B cell (primary cell): ENCODE results near the gene ENPP7. TPM values are rescaled to one million over a fixed set of nuclear protein-coding genes. Genes with fewer than 3 reads are reported as not detected.

ENCODE experiments used
- ATAC-seq: fragments of 200-7000 bp; cut with Tn5 transposase; one replicate; pipeline ENCODE4 v1.10.0; 2021; ENCODE audit warnings: low read depth, mild to moderate bottlenecking, moderate number of reproducible peaks, moderate library complexity
- CTCF ChIA-PET: fragments of 350-600 bp; sonication (Branson Sonifier 250); formaldehyde crosslinking; loops from one replicate; lab custom pipeline; 2021; ENCODE audit warnings: antibody characterized with exemption, inconsistent platforms; lab: Charles Lee
- POLR2A ChIA-PET: fragments of 350-600 bp; sonication (Branson Sonifier 250); formaldehyde crosslinking; loops from one replicate; lab custom pipeline; 2021; ENCODE audit warnings: antibody characterized with exemption; lab: Charles Lee
- DNase-seq: peaks from one replicate; pipeline ENCODE4 v3.0.0; 2013
- H2AFZ ChIP-seq: 2 replicates; pipeline ENCODE4 v1.6.1; 2012; ENCODE audit warnings: mild to moderate bottlenecking, low read depth, low read length; ENCODE audit not compliant: insufficient read depth, poor library complexity, severe bottlenecking
- H3K27ac ChIP-seq, 2 donors: 1 replicate in 1 of 2; 2 replicates in 1 of 2; pipeline ENCODE4 v1.5.1; 2012 to 2013; ENCODE audit warnings: low read length in 2 of 2, mild to moderate bottlenecking in 2 of 2, moderate library complexity in 1 of 2
- H3K27me3 ChIP-seq, 4 experiments: fragments of 200-600 bp in 1 of 4; sonication (generic) in 1 of 4; replicated peaks in 1 of 4; 1 replicate in 2 of 4; 2 replicates in 2 of 4; pipeline versions ENCODE4 v1.6.1 to v1.7.0; 2013 to 2016; ENCODE audit warnings: low read length in 3 of 4, mild to moderate bottlenecking in 2 of 4, mixed read lengths in 1 of 4, moderate library complexity in 1 of 4; ENCODE audit not compliant: insufficient read depth in 4 of 4, control insufficient read depth in 3 of 4; ENCODE audit errors: control extremely low read depth in 1 of 4
- H3K36me3 ChIP-seq, 2 experiments: replicated peaks in 1 of 2; 1 replicate in 1 of 2; 2 replicates in 1 of 2; pipeline versions ENCODE4 v1.6.1 to v1.7.1; 2013; ENCODE audit warnings: low read length in 1 of 2; ENCODE audit not compliant: insufficient read depth in 2 of 2, control insufficient read depth in 1 of 2; ENCODE audit errors: control extremely low read depth in 1 of 2, extremely low read depth in 1 of 2
- H3K4me1 ChIP-seq, 2 donors: fragments of 200-600 bp in 1 of 2; sonication (generic) in 1 of 2; 1 replicate in 1 of 2; 2 replicates in 1 of 2; pipeline versions ENCODE4 v1.5.1 to v1.6.1; 2013 to 2017; ENCODE audit warnings: low read length in 2 of 2; ENCODE audit not compliant: control insufficient read depth in 2 of 2, insufficient read depth in 2 of 2
- H3K4me2 ChIP-seq: replicated peaks from 2 replicates; pipeline ENCODE3; 2012; ENCODE audit warnings: mild to moderate bottlenecking, low read depth, low read length; ENCODE audit not compliant: poor library complexity, severe bottlenecking
- H3K4me3 ChIP-seq, 5 experiments: fragments of 200-600 bp in 1 of 5; sonication (generic) in 1 of 5; 1 replicate in 3 of 5; 2 replicates in 2 of 5; pipeline versions ENCODE4 v1.5.1 to v1.7.0; 2011 to 2016; ENCODE audit warnings: low read length in 4 of 5, mild to moderate bottlenecking in 4 of 5, low read depth in 2 of 5, control low read depth in 1 of 5, moderate library complexity in 1 of 5; ENCODE audit not compliant: insufficient read depth in 1 of 5; ENCODE audit errors: control extremely low read depth in 1 of 5, extremely low read depth in 1 of 5
- H3K79me2 ChIP-seq: fragments of 200-600 bp; sonication (generic); one replicate; pipeline ENCODE4 v1.6.0; 2016; ENCODE audit warnings: low read length; ENCODE audit not compliant: control insufficient read depth, insufficient read depth
- H3K9ac ChIP-seq: fragments of 200-600 bp; sonication (generic); 2 replicates; pipeline ENCODE4 v1.6.1; 2017; ENCODE audit warnings: mild to moderate bottlenecking, low read length, moderate library complexity
- H3K9me3 ChIP-seq, 3 donors: one replicate each; pipeline versions ENCODE4 v1.6.1 to v1.7.1; 2013; ENCODE audit warnings: low read length in 2 of 3; ENCODE audit not compliant: control insufficient read depth in 2 of 3, insufficient read depth in 1 of 3; ENCODE audit errors: control extremely low read depth in 1 of 3
- H4K20me1 ChIP-seq: 2 replicates; pipeline ENCODE4 v1.6.0; 2012; ENCODE audit warnings: mild to moderate bottlenecking, low read length; ENCODE audit not compliant: insufficient read depth, control insufficient read depth, poor library complexity, severe bottlenecking
- H3K27ac Mint-ChIP-seq: one replicate; pipeline ENCODE4 v1.8.0; 2021; ENCODE audit warnings: mixed read lengths
- H3K27me3 Mint-ChIP-seq: one replicate; pipeline ENCODE4 v1.8.0; 2021; ENCODE audit warnings: mixed read lengths
- H3K4me1 Mint-ChIP-seq: one replicate; pipeline ENCODE4 v1.8.0; 2021; ENCODE audit warnings: mixed read lengths
- H3K4me3 Mint-ChIP-seq: one replicate; pipeline ENCODE4 v1.8.0; 2021; ENCODE audit warnings: mixed read lengths
- H3K9me3 Mint-ChIP-seq: one replicate; pipeline ENCODE4 v1.8.0; 2022; ENCODE audit warnings: mixed read lengths; ENCODE audit not compliant: insufficient read depth
- CTCF ChIP-seq: fragments of 200-600 bp; IDR thresholded peaks from one replicate; pipeline ENCODE4 v1.8.0; 2022; ENCODE audit warnings: antibody characterized with exemption, mild to moderate bottlenecking
- EZH2 ChIP-seq: IDR thresholded peaks from 2 replicates; pipeline ENCODE4 v1.6.1; 2012; ENCODE audit warnings: borderline replicate concordance, low read depth, mild to moderate bottlenecking, moderate library complexity, low read length; ENCODE audit not compliant: insufficient read depth, poor library complexity, severe bottlenecking
- WGBS: methylation state at CpG from one replicate; pipeline ENCODE4 v1.1.5; 2013; ENCODE audit warnings: missing lambda C conversion rate; ENCODE audit not compliant: insufficient coverage; 5-methylcytosine and 5-hydroxymethylcytosine counted together
- intact Hi-C: fragments of 100-400 bp; cut with micrococcal nuclease; formaldehyde crosslinking; loops from one replicate; pipeline ENCODE4 v1.10.0; 2022
- polyA plus RNA-seq: library from polyadenylated mRNA; depleted of rRNA; stranded (reverse); fragments of >200 nt; gene quantifications from 2 replicates; pipeline ENCODE4 v1.2.3, GENCODE V29; 2012
- total RNA-seq, 2 donors: library from RNA; stranded (reverse); fragments of 120-200 nt in 1 of 2; gene quantifications; 1 replicate in 1 of 2; 2 replicates in 1 of 2; pipeline versions ENCODE4 v1.2.3 to v1.2.4, GENCODE V29; 2013 to 2022

Gene ENPP7
- total and polyA plus RNA-seq, 2 donors (not counting 1 experiment from before 2014, with no cell fraction given) = 0.40 to 6.7 TPM

DNA sequence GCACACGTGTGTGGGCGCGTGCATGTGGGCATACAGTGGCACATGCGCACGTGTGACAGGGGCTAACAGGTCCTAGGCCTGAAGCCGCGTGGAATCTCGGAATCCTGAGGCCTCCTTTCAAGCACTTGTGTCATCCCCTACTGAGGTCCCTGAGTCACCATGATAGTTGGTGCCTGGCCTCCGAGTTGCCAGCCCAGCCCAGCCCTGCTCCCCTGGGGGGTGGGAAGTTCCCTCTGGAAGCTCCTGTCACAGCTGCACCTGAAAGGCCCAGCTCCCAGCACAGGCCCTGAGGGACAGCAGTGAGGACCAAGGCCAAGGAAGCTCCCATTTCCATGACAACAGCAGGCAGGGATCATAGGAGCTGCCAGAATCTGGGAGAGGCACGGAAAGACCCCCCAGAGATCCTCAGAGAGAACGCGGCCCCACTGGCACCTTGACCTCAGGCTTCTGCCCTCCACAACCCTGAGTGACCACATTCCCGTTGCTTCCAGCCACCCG lies 35.4 kb upstream of the ENPP7 start:
- TF ChIP-seq CTCF = no peak
- TF ChIP-seq EZH2 = no peak
- H3K27ac ChIP-seq = no peak overlapping the region
- 72% methylated on average over 14 of the region's 14 CpGs for WGBS
- Mint-ChIP-seq H3K4me1 (peaks cover 5% of the 10 kb centered on the region), H3K4me3 (no peak overlapping the region), H3K27me3 (peaks cover 38% of the 10 kb centered on the region), H3K9me3 (no peaks in the 10 kb centered on the region), H3K27ac (no peak overlapping the region)
- intact Hi-C loops = no loop called here
- ChIA-PET CTCF (no interaction called here), POLR2A (no interaction called here)
- peaks cover 0 to 4% (median 0%) of the 10 kb centered on the region in 3 donors for H3K9me3 ChIP-seq
- no peak overlapping the region for H3K4me2 ChIP-seq
- no peaks in the 10 kb centered on the region for H3K79me2 ChIP-seq
- H4K20me1 ChIP-seq = no peaks in the 10 kb centered on the region
- H3K36me3 ChIP-seq = no peaks in the 10 kb centered on the region
- ATAC-seq (no peak), DNase-seq (no peak)
- H3K9ac ChIP-seq = no peak overlapping the region
- no peaks in the 10 kb centered on the region for H3K4me1 ChIP-seq
- H2AFZ ChIP-seq = no peak overlapping the region
- H3K4me3 ChIP-seq = no peak overlapping the region
- H3K27me3 ChIP-seq = peaks cover 0 to 60% (median 3%) of the 10 kb centered on the region in 4 experiments

- ATAC-seq (no peak), DNase-seq (no peak)
- H3K9ac ChIP-seq = no peak overlapping the region
- CTCF ChIA-PET = no interaction called here
- POLR2A ChIA-PET = interaction anchor here (0.9 kb wide), 1 partner anchor 32 kb away, joined by 3 read pairs; no protein-coding TSS in a partner anchor
- H3K4me1 Mint-ChIP-seq = peaks cover 5% of the 10 kb centered on the region
- H3K4me3 Mint-ChIP-seq = no peak overlapping the region
- H3K36me3 ChIP-seq = no peaks in the 10 kb centered on the region
- intact Hi-C loops = no loop called here
- no peak overlapping the region for H3K27ac ChIP-seq
- peaks cover 0 to 60% (median 3%) of the 10 kb centered on the region in 4 experiments for H3K27me3 ChIP-seq
- H4K20me1 ChIP-seq = no peaks in the 10 kb centered on the region
- peaks cover 37% of the 10 kb centered on the region for H3K27me3 Mint-ChIP-seq
- H3K27ac Mint-ChIP-seq = no peak overlapping the region
- no peaks in the 10 kb centered on the region for H3K79me2 ChIP-seq
- no peaks in the 10 kb centered on the region for H3K9me3 Mint-ChIP-seq
- TF ChIP-seq EZH2 = no peak
- TF ChIP-seq CTCF = no peak
- H3K4me2 ChIP-seq = no peak overlapping the region
- peaks cover 0 to 2% (median 0%) of the 10 kb centered on the region in 3 donors for H3K9me3 ChIP-seq
- H3K4me3 ChIP-seq = no peak overlapping the region
- no peaks in the 10 kb centered on the region for H3K4me1 ChIP-seq
- H2AFZ ChIP-seq = no peak overlapping the region
- 25% methylated on average over 9 of the region's 14 CpGs for WGBS
Measured at GRCh38 chr17:79695797-79696609, 34.7 kb upstream of the ENPP7 start.
